ENCODE results near the gene MARCOL.
"Not testable (repeated sequence)": the region's sequence is repeated elsewhere in the genome, so short reads cannot be mapped to it uniquely, and the experiment has no call there.

Gene MARCOL

DNA sequence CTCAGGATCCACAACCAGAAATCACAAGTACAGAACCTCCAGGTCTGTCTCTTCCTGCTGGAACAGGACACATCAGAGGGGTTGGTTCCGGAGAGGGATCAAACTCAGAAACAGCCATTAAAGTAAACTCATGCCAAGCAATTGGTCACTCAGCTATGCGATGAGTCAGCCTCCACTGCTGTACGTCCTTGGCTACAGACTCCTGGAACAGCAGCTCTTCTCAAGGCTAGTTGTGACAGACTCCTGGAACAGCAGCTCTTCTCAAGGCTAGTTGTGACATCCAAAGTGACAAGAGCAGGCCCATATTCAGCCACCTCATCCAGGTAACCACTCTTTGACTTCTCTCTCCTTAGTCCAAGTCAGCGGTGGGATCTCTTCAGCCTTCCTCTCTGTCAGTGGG lies 30.2 kb downstream of the MARCOL start, which contains the start of gene SPINK13:
TSS of gene SPINK13 (plus strand) at position 229 of the 400 bp plus-strand sequence. CDS start 1,279 bp downstream, outside the sequence.
- DNase-seq: no peak

DNA sequence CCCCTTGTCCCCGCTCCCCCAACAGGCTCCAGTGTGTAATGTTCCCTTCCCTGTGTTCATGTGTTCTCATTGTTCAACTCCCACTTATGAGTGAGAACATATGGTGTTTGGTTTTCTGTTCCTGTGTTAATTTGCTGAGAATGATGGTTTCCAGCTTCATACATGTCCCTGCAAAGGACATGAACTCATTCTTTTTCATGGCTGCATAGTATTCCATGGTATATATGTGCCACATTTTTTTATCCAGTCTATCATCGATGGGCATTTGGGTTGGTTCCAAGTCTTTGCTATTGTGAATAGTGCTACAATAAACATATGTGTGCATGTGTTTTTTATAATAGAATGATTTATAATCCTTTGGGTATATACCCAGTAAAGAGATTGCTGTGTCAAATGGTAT lies 36.8 kb downstream of the MARCOL start:
- not testable (repeated sequence) for DNase-seq

DNA sequence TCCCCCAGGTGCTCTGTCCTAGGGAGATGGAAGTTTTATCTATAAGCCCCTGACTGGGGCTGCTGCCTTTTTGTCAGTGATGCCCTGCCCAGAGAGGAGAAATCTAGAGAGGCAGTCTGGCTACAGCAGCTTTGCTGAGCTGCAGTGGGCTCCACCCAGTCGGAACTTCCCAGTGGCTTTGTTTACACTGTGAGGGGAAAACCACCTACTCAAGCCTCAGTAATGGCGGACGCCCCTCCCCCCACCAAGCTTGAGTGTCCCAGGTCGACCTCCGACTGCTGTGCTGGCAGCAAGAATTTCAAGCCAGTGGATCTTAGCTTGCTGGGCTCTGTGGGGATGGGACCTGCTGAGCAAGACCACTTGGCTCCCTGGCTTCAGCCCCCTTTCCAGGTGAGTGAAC lies 42.6 kb downstream of the MARCOL start:
- DNase-seq: not testable (repeated sequence)

DNA sequence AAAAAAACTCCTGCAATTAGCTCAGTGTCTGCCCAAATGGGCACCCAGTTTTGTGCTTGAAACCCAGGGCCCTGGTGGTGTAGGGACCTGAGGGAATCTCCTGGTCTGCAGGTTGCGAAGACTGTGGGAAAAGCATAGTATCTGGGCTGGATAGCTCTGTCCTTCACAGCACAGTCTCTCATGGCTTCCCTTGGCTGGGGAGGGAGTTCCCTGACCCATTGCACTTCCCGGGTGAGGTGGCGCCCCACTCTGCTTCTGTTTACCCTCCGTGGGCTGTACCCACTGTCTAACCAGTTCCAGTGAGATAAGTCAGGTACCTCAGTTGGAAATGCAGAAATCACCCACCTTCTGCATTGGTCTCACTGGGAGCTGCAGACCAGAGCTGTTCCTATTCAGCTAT lies 43.0 kb downstream of the MARCOL start:
- not testable (repeated sequence) for DNase-seq

DNA sequence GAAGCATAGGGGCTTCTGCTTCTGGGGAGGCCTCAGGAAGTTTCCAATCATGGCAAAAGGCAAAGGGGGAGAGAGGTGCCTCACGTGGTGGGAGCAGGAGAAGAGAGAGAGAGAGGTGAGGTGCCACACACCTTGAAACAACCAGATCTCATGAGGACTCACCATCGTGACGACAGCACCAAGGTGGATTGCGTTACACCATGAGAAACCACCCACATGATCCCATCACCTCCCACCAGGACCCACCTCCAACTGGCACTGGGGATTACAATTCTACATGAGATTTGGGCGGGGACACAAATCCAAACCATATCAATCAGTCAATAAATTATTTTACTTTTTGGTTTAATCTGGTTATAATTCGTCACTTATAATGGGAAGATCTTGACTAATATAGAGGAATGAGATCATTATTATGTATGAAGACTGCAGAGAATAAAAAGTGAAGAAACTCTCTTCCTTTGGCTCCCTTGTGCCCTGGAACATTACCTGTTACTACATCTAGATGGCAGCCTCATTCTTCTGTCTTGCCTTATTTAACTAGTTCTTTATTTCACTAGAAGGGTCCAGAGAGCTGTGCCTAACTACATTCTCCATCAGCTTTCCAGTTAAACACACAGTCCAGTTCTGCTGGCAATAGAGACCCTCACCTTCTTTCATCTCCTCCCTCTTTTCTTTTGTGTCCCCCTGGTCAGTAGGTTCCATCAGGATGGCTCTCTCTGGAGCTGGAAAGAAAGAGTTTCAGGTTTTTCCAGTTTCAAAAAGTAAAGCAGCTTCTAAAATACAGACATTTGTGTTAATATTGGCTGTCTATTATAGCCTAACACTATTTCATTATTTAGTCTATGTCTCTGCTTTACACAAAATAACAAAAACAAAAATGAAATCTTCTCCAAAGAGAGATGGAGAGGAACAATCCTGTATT lies 52.2 kb downstream of the MARCOL start:
- DNase-seq: peak; percentile 48
